ENCODE results near the gene RAB40B. TPM values are rescaled to one million over a fixed set of nuclear protein-coding genes. Genes with fewer than 3 reads are reported as not detected.

Gene RAB40B
- total RNA-seq, 1 donor from 2014 or later, result 29.2 TPM

- peak overlapping the region; percentile 3 for H3K27ac ChIP-seq
- H3K4me1 ChIP-seq, result peaks cover 30% of the 10 kb centered on the region
- intact Hi-C loops (cut with DNase I), result no loop called here
- H3K36me3 ChIP-seq, result peaks cover 0 to 26% of the 10 kb centered on the region in 2 donors
- no peaks in the 10 kb centered on the region for H3K9me3 ChIP-seq
- no peak for DNase-seq (ENCODE audit: extremely low spot score in 2 of 2)
- no peak overlapping the region for H3K4me3 ChIP-seq
- no peaks in the 10 kb centered on the region for H3K27me3 ChIP-seq
- no peak for TF ChIP-seq CTCF (IDR thresholded peaks at IDR 0.05)
- no peak for TF ChIP-seq POLR2AphosphoS5 (IDR thresholded peaks at IDR 0.05; ENCODE audit: insufficient read depth in 1 of 2, low read depth in 1 of 2)
- no peak for TF ChIP-seq POLR2A (IDR thresholded peaks at IDR 0.05)
These were observed 61.6 kb downstream of the RAB40B start for GRCh38 chr17:82636626-82637598.

- intact Hi-C loops (cut with DNase I), result no loop called here
These were observed 65.2 kb downstream of the RAB40B start for GRCh38 chr17:82633343-82633742.

GRCh38 chr17:82632451-82632850 lies 66.0 kb downstream of the RAB40B start:
- no peaks in the 10 kb centered on the region for H3K27me3 ChIP-seq
- intact Hi-C loops (cut with DNase I), result no loop called here
- no peaks in the 10 kb centered on the region for H3K9me3 ChIP-seq
- no peak overlapping the region for H3K27ac ChIP-seq
- no peak for DNase-seq (ENCODE audit: extremely low spot score in 2 of 2)
- TF ChIP-seq POLR2A (IDR thresholded peaks at IDR 0.05) (no peak), CTCF (IDR thresholded peaks at IDR 0.05) (no peak), POLR2AphosphoS5 (IDR thresholded peaks at IDR 0.05; ENCODE audit: insufficient read depth in 1 of 2, low read depth in 1 of 2) (no peak)
- H3K36me3 ChIP-seq, result peaks cover 0 to 21% of the 10 kb centered on the region in 2 donors
- H3K4me1 ChIP-seq, result peaks cover 9% of the 10 kb centered on the region
- H3K4me3 ChIP-seq, result no peak overlapping the region

More at GRCh38 chr17:82633343-82633742, 65.2 kb downstream of the RAB40B start:
- no peaks in the 10 kb centered on the region for H3K9me3 ChIP-seq
- H3K4me3 ChIP-seq, result no peak overlapping the region
- peaks cover 0 to 17% of the 10 kb centered on the region in 2 donors for H3K36me3 ChIP-seq
- H3K27ac ChIP-seq, result no peak overlapping the region
- TF ChIP-seq POLR2A (IDR thresholded peaks at IDR 0.05), result no peak
- TF ChIP-seq POLR2AphosphoS5 (IDR thresholded peaks at IDR 0.05; ENCODE audit: insufficient read depth in 1 of 2, low read depth in 1 of 2), result no peak
- no peak for TF ChIP-seq CTCF (IDR thresholded peaks at IDR 0.05)
- no peak for DNase-seq (ENCODE audit: extremely low spot score in 2 of 2)
- H3K27me3 ChIP-seq, result no peaks in the 10 kb centered on the region
- H3K4me1 ChIP-seq, result peaks cover 11% of the 10 kb centered on the region

GRCh38 chr17:82631544-82631943 lies 67.0 kb downstream of the RAB40B start:
- H3K27me3 ChIP-seq, result no peaks in the 10 kb centered on the region
- TF ChIP-seq POLR2AphosphoS5 (IDR thresholded peaks at IDR 0.05; ENCODE audit: insufficient read depth in 1 of 2, low read depth in 1 of 2) (no peak), CTCF (IDR thresholded peaks at IDR 0.05) (no peak), POLR2A (IDR thresholded peaks at IDR 0.05) (no peak)
- H3K27ac ChIP-seq, result no peak overlapping the region
- no peak for DNase-seq (ENCODE audit: extremely low spot score in 2 of 2)
- no peaks in the 10 kb centered on the region for H3K9me3 ChIP-seq
- intact Hi-C loops (cut with DNase I), result no loop called here
- peaks cover 0 to 28% of the 10 kb centered on the region in 2 donors for H3K36me3 ChIP-seq
- H3K4me1 ChIP-seq, result peaks cover 2% of the 10 kb centered on the region
- H3K4me3 ChIP-seq, result no peak overlapping the region

- no peak for DNase-seq (ENCODE audit: extremely low spot score in 2 of 2)
- no peak for TF ChIP-seq CTCF (IDR thresholded peaks at IDR 0.05)
- H3K27me3 ChIP-seq, result no peaks in the 10 kb centered on the region
- H3K4me1 ChIP-seq, result no peaks in the 10 kb centered on the region
- no peak overlapping the region for H3K4me3 ChIP-seq
- H3K27ac ChIP-seq, result no peak overlapping the region
- intact Hi-C loops (cut with DNase I), result no loop called here
- H3K9me3 ChIP-seq, result no peaks in the 10 kb centered on the region
- H3K36me3 ChIP-seq, result peaks cover 0 to 39% of the 10 kb centered on the region in 2 donors
These were observed 68.3 kb downstream of the RAB40B start for GRCh38 chr17:82630212-82630611.

All from vagina (tissue), 2 donors.